Adrenal gland (tissue), 5 donors: ENCODE measurements around the gene VAC14.

Source experiments
- CTCF ChIP-seq, 6 experiments: fragments of 450-650 bp in 4 of 6; fragments of 200-600 bp in 2 of 6; sonication (generic) in 1 of 6; IDR thresholded peaks; 1 replicate in 5 of 6; 2 replicates in 1 of 6; pipeline versions ENCODE4 v1.5.1 to v1.8.0; 2016 to 2021; ENCODE audit warnings: antibody characterized with exemption in 6 of 6, mild to moderate bottlenecking in 2 of 6, moderate library complexity in 1 of 6
- POLR2A ChIP-seq, 2 donors: fragments of 450-650 bp; IDR thresholded peaks; one replicate each; pipeline ENCODE4 v1.6.1; 2017; ENCODE audit warnings: antibody characterized with exemption in 2 of 2, mild to moderate bottlenecking in 2 of 2, moderate library complexity in 1 of 2
- donor health status: DM: no; HTN: no; CAD: no.

DNA sequence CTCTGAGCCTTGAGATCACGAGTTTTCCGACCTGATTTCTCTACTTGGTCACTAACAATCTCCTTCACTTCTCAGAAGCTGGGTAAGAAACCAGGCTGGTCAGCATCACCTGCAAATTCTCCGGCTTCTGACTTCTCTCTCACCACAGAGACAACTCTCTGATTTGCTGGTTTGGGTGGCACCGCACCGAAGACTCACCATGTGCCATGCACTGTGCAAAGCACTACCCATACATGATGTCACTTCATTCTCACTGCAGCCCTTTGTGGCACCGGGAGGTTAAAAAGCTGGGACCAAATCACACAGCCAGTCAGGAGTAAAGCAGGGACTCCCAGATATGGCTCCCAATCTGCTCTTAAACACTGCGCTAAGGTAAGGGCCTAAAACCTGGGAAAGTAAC, 647 bp downstream of the VAC14 start:
- no peak for TF ChIP-seq POLR2A (IDR thresholded peaks at IDR 0.05)
- no peak for TF ChIP-seq CTCF (IDR thresholded peaks at IDR 0.05)
